Measurements from ENCODE around the gene STARD6. TPM values are rescaled to one million over a fixed set of nuclear protein-coding genes. Genes with fewer than 3 reads are reported as not detected.

STARD6 gene
- total and polyA plus RNA-seq, 2 experiments from 2014 or later, result not detected

GRCh38 chr18:54359233-54359632 lies 1.6 kb upstream of the STARD6 start:
- H3K4me1 ChIP-seq (ENCODE audit: insufficient read depth), result peaks cover 8% of the 10 kb centered on the region; the same call in 1 of the 2 replicates
- DNase-seq (ENCODE audit: low spot score), result no peak
- TF ChIP-seq NANOG (IDR thresholded peaks at IDR 0.05; ENCODE audit: borderline replicate concordance) (no peak), ZNF462 (CRISPR knock-in tag; IDR thresholded peaks at IDR 0.05) (no peak), JUNB (IDR thresholded peaks at IDR 0.05; ENCODE audit: unreplicated experiment) (no peak), ZNF331 (CRISPR knock-in tag; IDR thresholded peaks at IDR 0.05; ENCODE audit: low read depth) (no peak), CTCF (conservative IDR thresholded peaks at IDR 0.05; ENCODE audit: low read depth in 2 of 2) (no peak), POLR2AphosphoS5 (IDR thresholded peaks at IDR 0.05; ENCODE audit: low read depth) (no peak)
- H3K9me3 Mint-ChIP-seq, result no peaks in the 10 kb centered on the region; the same call in 2 of the 3 replicates
- H3F3A ChIP-seq (replicated peaks; ENCODE audit: low read depth), result no peaks in the 10 kb centered on the region
- H3K4me2 ChIP-seq, result peak overlapping the region; percentile 87
- H3K9me2 ChIP-seq (ENCODE audit: insufficient read depth), result no peaks in the 10 kb centered on the region
- H3K4me3 ChIP-seq, result peak overlapping the region; percentile 71
- H3K79me2 ChIP-seq (replicated peaks; ENCODE audit: insufficient read depth), result peaks cover 20% of the 10 kb centered on the region
- no peak for ATAC-seq
- no peak overlapping the region for H3K27ac Mint-ChIP-seq
- no peaks in the 10 kb centered on the region for H4K20me1 ChIP-seq (replicated peaks; ENCODE audit: insufficient read depth)
- H3K36me3 ChIP-seq (ENCODE audit: insufficient read depth), result peaks cover 16% of the 10 kb centered on the region
- H3K4me3 Mint-ChIP-seq, result peak overlapping the region; percentile 100
- H3K4me1 Mint-ChIP-seq, result peaks cover 14% of the 10 kb centered on the region
- no peak overlapping the region for H2AFZ ChIP-seq
- H3K27me3 Mint-ChIP-seq (ENCODE audit: insufficient read depth, low read depth, poor library complexity), result peaks cover 13% of the 10 kb centered on the region
- H3K36me3 Mint-ChIP-seq (ENCODE audit: low read depth), result peaks cover 18% of the 10 kb centered on the region; the same call in 2 of the 3 replicates
- H3K27ac ChIP-seq (ENCODE audit: low read depth), result no peak overlapping the region
- no peaks in the 10 kb centered on the region for H3K27me3 ChIP-seq (ENCODE audit: insufficient read depth)

All from GM23338 (cell line).